ENCODE results near the gene SLFN13.
A peak's percentile ranks its signal among the peaks of the same experiment; 100 is the strongest.
"Not testable (repeated sequence)": the region's sequence is repeated elsewhere in the genome, so short reads cannot be mapped to it uniquely, and the experiment has no call there.

The SLFN13 gene

DNA sequence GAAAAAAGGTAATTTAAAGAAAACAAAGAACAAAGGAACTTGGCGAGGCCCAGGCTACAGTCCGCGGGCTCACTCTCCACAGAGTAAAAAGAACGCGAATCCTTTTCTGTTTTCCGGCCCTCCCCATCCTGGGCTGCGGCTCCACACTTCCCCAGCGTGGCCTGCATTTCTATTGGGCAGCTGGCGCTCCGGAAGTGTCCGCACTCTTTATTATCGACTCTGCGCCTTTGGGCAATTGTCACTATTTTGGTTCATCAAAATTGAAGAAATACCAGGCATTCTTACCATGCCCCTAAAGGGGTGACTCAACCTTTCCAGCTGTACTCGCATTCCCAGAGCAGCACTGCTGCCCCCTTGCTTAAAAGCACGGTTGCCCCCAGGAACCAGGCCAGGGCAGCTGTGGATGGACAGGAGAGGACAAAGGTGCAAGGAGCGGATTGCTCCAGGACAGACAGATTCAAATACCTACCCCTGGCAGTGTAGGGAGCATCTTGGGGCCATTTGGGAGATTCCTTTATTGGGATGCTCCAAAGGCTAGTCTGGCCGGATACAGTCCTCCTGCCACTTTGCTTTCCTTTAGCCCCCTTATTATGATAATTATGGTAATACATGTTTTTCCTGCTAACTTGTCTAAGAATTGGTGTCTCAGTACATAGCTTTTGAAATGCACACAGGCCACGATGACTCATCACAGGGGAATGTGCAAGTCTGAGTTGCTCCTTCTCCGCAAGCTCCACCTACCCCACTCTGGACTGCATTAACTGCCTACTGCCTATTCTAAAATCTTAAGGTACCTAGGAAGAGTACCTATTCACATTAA lies 15.3 kb downstream of the SLFN13 start:
- DNase-seq (ENCODE audit: low read depth in 3 of 3), result peak; percentile 23 to 65 (median 43)

DNA sequence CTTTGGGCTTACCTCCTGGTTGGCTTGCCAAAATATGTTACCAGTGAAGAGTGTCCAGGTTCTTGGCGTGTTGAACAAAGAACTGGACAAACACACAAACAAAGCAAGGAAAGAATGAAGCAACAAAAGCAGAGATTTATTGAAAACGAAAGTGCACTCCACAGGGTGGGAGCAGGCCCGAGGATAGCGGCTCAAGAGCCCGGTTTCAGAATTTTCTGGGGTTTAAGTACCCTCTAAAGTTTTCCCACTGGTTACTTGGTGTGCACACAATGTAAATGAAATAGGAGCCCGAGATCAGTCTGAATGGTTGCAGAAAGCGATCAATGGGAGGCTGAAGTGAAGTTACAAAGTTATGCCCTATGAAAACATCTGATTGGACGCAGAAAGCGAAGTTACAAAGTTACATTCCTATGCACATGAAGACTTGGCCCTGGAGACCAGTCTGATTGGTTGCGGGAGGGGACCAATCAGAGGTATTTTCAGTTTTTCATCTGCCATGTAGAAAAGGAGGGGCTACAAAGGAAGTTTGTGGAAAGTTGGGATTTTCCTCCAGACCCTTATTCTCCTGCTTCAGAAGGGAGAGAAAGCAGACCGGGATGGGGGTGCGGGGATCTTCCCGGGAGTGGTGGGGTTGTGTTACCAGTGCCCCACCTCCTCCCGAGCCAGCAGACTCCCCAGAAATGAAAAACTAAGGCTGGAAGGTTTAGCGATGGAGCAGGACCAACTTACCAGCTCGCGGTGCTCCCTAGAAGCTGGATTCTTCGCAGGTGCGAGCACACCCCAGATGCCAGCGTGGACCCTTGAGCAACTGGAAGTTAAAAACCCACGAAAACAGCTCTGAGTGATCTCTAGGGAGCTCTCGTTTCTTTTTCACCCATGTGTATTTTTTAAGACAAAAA lies 16.1 kb downstream of the SLFN13 start, which contains the start of gene SLFN12:
TSS of gene SLFN12 (minus strand) at position 325 of the 899 bp plus-strand sequence. CDS start 9,472 bp downstream, outside the sequence.
- DNase-seq (ENCODE audit: low read depth in 3 of 3), result peak in 1 of 3 experiments; percentile 17

DNA sequence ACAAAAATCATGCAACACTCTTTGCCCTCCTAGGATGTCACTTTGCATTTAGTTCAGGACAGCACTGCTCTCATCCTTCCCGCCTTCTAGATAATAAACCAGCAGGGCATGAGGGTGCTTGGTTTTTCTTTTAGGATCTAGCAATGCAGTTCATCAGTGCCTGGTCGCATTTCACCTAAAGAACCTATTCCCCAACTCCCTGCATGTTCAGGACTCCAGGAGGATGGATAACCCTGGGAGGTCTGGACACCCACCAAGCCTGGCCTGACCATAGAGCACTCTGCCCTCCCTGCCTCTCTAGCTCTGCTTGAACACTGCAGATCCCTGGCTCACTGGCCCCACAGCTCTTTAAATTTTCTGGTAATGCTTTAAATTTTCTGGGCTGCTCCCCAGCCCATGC lies 18.9 kb downstream of the SLFN13 start:
- DNase-seq (ENCODE audit: low read depth in 3 of 3), result no peak

DNA sequence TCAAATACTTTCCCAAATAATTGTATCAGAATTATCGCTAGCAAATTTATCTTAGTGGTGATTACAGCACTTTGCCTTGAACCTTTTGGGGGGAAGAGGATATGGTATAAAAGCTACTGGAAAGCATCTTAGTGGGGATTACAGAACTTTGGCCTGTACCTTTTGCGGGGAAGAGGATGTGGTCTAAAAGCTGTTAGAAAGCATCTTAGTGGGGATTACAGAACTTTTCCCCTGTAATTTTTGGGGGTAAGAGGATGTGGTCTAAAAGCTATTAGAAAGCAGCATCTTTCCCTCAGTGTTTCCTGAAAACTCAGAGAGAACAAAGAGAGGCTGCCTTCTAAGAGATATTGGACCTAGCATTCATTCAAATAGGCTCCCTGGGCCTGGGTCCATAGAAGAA lies 20.3 kb downstream of the SLFN13 start:
- DNase-seq (ENCODE audit: low read depth in 3 of 3), result no peak

DNA sequence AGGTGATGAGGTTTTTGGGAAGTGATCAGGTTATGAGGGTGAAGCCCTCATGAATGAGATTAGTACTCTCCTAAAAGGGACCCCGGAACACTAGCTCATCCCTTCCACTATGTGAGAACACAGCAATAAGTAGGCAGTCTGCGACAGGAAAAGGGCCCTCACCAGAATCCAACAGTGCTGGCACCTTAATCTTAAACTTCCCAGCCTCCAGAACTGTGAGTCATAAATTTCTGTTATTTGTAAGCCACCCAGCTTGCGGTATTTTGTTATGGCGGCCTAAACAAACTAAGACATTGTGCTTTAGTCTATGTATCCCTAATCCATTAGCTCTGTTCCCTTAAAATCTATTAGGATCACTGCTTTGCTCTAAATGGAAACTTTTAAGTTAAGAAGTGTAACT lies 24.8 kb downstream of the SLFN13 start:
- no peak for DNase-seq (ENCODE audit: low read depth in 3 of 3)

DNA sequence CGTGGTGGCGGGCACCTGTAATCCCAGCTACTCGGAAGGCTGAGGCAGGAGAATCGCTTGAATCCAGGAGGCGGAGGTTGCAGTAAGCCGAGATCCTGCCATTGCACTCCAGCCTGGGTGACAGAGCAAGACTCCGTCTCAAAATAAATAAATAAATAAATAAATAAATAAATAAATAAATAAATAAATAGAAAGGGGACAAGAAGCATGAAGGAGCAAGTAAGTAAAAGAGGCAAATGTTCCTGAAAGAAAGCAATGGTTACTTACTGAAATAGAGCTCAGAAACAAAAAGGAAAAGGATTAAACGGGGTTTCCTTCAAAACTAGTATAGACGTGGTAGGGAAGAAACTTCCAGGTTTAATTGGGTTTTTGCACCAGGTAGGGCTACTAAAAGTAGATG lies 27.5 kb downstream of the SLFN13 start:
- DNase-seq (ENCODE audit: low read depth in 3 of 3), result not testable (repeated sequence)

DNA sequence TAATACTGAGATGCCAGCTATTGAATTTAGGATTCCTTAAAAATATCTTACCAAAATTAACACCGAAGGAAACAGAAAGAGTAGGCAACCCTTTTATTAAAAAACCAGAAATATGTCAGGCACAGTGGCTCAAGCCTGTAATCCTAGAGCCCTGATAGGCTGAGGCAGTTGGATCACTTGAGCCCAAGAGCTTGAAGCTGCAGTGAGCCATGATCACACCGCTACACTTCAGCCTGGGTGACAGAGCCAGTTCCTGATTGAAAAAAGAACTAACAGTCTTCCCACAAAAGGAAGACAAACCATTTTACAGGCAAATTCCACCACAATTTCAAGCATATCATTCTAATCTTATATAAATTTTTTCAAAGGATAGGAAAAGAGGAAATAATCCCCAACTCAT lies 31.9 kb downstream of the SLFN13 start:
- DNase-seq (ENCODE audit: low read depth in 3 of 3), result no peak

DNA sequence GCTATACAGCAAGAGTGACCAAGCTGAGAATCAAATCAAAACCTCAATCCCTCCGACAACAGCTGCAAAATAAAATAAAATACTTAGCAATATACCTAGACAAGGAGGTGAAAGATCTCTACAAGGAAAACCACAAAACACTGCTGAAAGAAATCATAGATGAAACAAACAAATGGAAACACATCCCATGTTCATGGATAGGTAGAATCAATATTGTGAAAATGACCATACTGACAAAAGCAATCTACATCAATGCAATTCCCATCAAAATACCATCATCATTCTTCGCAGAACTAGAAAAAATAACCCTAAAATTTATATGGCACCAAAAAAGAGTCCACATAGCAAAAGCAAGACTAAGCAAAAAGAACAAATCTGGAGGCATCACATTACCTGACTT lies 33.9 kb downstream of the SLFN13 start:
- not testable (repeated sequence) for DNase-seq (ENCODE audit: low read depth in 3 of 3)

DNA sequence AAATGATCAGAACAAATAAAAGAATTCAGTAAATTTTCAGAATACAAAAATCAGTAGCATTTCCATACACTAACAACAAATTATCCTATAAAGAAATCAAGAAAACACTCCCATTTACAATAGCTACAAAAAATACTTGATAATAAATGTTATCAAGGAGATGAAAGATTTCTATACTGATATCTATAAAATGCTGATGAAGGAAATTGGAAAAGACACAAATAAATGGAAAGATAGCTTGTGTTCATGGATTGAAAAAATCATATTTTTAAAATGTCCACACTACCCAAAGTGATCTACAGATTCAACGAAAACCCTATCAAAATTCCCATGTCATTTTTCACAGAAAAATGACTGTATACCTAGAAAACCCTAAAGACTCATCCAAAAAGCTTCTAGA lies 34.3 kb downstream of the SLFN13 start:
- DNase-seq (ENCODE audit: low read depth in 3 of 3), result no peak

DNA sequence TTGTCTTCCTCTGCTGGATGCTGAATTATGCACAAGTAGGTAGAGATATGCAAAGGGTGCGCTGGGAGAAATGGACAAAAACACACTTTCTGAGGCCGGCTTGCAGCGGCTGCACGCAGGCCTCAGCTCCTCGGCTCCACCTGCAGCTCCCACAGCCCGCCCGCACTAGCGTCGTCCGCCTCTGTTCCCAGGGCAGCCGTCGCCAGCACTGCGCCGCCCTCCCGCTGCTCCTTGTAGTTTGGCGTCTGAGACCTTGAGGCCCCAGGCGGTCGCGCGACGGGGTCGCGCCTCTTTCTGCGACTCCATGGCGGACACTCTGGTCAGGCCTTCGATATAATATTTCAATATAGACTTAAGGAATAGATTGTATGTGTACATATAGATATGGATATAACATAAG lies 41.0 kb downstream of the SLFN13 start:
- no peak for DNase-seq (ENCODE audit: low read depth in 3 of 3)

DNA sequence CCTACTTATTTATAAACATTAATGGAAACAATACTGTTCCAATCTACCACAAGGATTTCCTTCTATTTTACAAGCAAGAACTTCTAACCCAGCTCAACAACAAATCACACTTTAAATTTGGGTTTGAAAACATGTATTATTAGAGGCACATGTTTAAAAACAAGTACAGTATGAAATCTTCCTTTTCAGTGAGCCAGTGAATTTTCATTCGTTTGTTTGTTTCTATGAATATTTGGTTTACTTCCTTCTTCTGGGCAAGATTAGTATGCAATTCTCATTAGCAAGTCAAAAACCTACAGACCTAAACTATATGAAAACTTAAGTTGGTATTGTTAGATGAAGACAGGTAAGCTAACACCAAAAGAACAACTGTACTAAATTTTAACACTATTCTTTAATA lies 42.0 kb downstream of the SLFN13 start:
- DNase-seq (ENCODE audit: low read depth in 3 of 3), result no peak

DNA sequence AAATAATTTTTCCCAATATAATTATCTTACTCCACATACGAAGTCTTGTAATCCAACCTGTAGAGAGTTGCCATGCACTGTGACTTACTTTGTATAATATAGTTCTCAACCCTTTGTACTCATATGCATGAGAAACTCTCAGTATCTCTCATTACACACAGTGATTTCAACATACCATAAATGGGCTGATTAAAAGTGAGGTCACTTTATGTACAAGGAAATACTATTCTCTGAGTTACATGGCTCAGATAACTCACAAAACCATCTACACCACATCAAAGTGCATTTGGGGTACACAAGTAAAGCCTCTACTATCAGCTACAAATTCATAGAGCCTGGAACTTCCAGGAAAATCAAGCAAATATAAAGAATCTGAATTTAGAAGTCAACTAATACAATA lies 44.2 kb downstream of the SLFN13 start:
- DNase-seq (ENCODE audit: low read depth in 3 of 3), result no peak

DNA sequence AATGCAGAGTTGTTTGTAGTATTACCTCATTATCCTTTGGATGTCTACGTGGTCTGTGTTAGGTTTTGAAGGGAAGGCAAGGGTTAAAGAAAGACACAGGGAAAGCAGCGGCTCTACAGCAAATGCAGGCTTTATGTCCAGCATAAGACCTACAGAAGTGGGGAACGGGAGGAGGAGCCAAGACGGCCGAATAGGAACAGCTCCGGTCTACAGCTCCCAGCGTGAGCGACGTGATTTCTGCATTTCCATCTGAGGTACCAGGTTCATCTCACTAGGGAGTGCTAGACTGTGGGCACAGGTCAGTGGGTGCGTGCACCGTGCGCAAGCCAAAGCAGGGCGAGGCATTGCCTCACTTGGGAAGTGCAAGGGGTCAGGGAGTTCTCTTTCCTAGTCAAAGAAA lies 54.8 kb downstream of the SLFN13 start:
- not testable (repeated sequence) for DNase-seq (ENCODE audit: low read depth in 3 of 3)

DNA sequence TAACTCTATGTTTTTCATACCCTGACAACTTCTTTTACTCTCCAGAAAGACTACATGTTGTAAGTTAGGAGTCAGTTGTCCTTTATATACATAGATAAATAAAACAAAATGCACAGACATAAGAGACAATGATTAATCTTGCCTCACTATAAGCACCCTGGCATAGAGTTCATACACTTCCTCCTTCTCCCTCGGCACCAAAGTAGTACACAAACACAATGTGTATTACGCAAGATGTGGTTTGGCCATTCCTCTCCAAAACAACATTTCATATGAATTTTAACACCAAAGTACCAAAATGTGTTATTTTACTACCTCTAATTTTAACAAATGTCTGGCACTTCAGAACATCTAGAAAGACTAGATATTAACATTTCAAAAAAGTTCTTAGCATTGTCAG lies 57.9 kb downstream of the SLFN13 start:
- no peak for DNase-seq (ENCODE audit: low read depth in 3 of 3)

DNA sequence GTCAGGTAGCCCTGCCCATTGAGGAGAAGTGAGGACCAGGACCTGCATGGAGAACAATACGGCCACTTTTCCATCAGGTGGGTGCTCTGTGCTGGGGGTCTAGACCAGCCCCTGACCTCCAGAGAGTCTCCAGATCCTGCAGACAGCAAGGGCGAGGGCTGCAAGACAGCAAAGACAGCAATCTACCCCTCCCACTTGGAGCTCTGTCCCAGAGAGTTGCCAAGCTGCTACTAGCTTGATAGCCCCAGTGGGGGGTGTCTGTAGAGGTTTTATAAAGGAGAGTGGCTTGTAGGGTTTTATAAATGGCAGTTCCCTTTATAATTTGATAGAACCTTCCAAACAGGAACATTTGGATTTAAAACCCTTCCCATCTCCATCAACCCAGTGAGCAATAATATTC lies 58.4 kb downstream of the SLFN13 start:
- no peak for DNase-seq (ENCODE audit: low read depth in 3 of 3)

DNA sequence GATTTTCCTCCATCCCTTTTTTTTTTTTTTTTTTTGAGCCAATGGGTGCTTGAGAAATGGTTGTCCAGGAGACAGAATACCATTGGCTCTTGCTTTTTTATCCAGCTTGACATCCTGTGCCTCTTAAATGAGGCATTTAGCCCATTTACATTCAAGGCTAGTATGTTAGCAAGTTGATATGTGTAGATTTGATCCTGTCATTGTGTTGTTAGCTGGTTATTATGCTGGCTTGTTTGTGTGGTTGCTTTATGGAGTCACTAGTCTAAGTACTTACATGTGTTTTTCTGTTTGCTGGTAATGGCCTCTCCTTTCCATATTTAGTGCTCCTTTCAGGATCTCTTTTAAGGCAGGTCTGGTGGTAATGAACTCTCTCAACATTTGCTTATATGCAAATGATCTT lies 61.1 kb downstream of the SLFN13 start:
- DNase-seq (ENCODE audit: low read depth in 3 of 3), result no peak
